Stimulated activated CD4-positive, alpha-beta T cell treated with anti-CD3 and anti-CD28 coated beads, TNF-alpha, amount 100 ng/mL, for 1 hour (primary cell): Measurements from ENCODE around the gene PGM1.

ENCODE experiments used
- DNase-seq, 3 donors: peaks; one replicate each; pipeline ENCODE4 v3.0.0-alpha.2; 2020; ENCODE audit warnings: low read depth in 3 of 3, low spot score in 1 of 3

PGM1 gene

DNA sequence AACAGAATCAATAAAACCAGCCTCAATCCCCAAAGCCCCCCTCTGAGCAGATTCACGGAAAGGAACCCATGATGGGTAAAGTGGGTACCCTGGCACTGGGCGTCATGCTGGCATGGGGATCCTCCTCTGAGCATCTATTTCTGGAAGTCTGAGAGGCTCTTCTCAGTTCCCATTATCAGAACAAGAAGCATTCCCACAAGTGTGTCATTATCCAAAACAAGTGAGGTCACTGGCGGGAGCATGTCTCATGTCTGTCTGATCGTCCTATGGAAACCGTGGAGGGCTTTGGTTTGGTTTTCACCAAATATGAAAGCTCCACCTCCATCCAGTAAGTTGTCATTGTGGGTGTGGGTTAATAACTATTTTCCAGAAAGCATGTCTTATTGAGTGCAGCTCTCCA is 70.7 kb downstream of the PGM1 start:
- no peak for DNase-seq

- no peak for DNase-seq
Measured at GRCh38 chr1:63664742-63665141, 71.5 kb downstream of the PGM1 start.

GRCh38 chr1:63665410-63665809 is 72.2 kb downstream of the PGM1 start:
- no peak for DNase-seq

GRCh38 chr1:63665824-63666223 is 72.6 kb downstream of the PGM1 start:
- no peak for DNase-seq

DNA sequence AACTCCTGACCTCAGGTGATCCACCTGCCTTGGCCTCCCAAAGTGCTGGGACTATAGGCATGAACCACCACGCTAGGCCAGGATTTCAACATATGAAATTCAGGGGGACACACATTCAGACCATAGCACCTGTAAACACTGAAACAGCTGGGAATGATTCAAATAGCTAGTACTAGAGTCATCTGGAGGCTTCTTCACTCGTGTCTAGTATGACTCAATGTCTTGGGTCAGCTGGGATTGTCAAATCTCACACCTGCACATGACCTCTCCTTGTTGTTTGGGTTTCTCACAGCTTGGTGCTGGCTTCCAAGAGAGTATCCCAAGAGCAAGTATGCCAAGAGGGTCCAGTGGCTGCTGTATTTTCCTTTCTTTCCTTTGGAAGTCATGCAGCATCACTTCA is 75.1 kb downstream of the PGM1 start:
- no peak for DNase-seq

DNA sequence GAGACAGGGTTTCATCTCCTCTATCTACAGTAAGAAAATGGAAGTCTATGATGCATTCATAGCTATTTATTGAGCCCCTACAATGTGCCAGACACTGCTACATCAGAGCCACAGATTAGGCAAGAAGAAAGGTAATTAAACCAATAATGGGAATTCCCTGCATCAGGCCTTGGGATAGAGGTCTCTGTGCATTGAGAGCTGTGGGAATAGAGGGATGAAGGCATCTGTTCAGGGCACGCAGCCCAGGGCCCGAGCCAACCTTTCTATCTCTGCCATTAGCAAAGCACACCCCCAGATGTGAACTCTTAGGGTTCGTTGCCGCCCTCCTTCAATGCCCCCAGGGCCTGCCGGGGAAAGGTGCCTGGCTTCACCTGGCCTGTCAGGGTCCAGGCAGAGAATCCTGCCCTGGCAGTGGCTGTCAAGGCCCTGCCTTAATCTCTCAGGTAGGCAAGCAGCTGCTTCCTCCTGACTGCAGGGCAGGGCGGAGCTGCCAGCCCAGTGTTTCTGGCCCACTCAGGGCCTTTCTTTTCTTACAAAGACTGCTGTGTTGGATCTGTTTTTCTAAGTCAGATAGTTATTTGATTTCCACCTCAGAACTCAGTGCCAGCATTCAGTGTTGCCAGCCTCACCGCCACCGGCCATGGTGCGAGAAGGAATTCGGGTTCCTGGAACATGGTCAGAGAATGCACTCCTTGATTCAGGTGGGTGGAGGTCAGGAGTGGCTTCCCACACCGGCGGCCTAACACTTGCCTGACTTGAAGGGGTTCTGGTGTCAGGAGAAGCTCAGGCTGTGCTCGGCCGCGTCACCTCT is 76.1 kb downstream of the PGM1 start:
- DNase-seq = no peak

- DNase-seq = no peak
Measured at GRCh38 chr1:63670164-63670563, 77.0 kb downstream of the PGM1 start.

GRCh38 chr1:63671514-63671913 is 78.3 kb downstream of the PGM1 start:
- DNase-seq = no peak

DNA sequence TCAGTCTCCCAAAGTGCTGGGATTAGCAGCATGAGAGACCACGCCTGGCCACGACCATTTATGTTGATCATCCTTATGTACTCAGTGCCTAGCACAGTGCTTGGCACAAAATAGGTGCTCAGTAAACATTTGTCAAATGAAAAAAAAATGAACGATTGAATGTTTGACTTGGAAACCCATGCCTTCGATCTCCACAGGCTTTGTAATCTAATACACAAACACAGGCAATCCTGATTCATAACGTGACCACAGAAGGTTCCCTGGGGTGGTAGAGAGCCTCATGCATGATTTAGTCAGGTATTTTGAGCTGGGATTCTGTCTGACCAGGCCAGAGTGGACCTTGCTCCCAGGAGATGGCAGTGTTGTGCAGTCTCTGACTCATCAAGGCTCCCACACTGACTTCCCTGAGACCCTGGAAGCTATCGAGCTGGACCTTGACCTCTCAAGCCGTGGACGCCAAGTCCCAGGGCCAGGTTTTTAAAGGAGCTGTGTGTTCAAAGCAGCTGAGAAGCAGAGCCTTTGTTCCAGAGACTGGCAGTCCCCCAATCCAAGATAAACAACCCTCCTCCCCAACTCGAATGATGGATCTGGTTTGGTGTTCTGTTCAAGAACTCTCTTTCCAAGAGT is 81.1 kb downstream of the PGM1 start:
- DNase-seq = no peak

GRCh38 chr1:63674865-63675419 is 81.7 kb downstream of the PGM1 start:
- no peak for DNase-seq

GRCh38 chr1:63675420-63675931 is 82.3 kb downstream of the PGM1 start:
- no peak for DNase-seq

DNA sequence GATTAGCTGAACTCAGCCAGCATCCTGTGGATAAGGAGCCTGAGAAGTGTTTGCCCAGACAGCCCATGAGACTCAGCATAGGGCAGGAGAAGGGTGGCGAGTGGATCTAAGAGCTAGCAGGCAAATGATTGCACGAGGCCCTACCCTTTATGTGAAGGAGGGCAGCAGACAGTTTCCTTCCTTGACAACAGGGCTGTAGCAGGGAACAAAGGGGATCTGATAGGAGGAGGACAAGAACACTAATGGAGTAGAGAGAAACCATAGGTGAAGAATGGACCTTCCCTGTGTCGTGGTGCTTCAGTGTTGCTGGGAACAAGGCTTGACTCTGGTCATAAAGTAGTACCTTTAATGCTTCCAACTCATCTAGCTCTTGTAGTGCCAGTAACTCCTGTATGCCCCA is 84.3 kb downstream of the PGM1 start:
- no peak for DNase-seq

DNA sequence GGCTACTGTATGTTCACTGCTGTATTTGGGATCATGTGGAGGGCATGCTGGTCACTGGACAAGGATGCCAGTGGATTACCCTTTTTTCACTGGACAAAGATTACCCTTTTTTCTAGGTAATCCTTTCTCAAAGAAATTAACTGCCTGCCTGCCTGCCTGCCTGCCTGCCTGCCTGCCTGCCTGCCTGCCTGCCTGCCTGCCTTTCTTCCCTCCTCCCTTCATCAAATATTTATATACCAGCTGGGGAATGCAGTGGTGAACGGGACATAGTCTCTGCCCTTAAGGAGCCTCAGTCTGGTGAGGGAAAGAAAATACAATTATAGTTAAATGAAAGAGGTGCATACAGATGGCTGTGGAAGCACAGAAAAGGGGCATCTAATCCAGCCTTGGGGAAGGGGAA is 85.0 kb downstream of the PGM1 start:
- DNase-seq = no peak

- no peak for DNase-seq
Measured at GRCh38 chr1:63679076-63679475, 85.9 kb downstream of the PGM1 start.

GRCh38 chr1:63679589-63679988 is 86.4 kb downstream of the PGM1 start:
- no peak for DNase-seq

DNA sequence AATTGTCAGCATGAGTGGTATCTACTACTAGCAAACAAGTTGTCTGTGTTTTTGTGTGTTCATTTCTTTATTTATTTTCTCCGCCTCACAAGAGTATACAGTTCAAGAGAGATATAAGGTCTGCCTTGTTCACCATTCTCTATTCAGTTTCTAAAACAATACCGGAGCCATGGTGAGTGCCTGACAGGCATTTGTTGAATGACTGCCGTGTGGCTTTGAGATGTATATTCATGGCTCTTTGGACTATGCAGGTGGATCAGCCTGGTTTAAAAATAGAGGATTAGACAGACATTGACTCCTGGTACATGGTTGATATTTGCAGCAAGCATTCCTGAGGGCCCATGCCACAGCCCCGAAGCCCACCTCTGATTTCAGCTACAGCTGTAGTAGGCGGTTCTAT is 89.7 kb downstream of the PGM1 start:
- DNase-seq = no peak

- DNase-seq = no peak
Measured at GRCh38 chr1:63683759-63684158, 90.5 kb downstream of the PGM1 start.

DNA sequence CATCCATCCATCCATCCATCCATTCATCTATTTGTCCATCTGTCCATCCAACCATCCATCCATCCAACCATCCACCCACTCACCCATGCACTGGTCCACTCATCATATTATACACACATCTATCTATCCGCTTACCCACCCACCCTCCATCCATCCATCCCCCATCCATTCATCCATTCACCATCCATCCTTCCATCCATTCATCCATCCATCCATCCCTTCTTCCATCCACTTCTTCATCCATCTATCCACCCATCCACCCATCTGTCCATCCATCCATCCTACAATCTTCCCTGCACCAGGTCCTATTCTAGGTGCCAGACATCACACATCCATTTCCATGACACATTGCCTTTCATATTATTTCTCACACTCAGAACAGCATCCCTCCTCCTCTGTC is 93.5 kb downstream of the PGM1 start:
- no peak for DNase-seq

- no peak for DNase-seq
Measured at GRCh38 chr1:63688302-63688890, 95.2 kb downstream of the PGM1 start.

- no peak for DNase-seq
Measured at GRCh38 chr1:63690966-63691700, 97.9 kb downstream of the PGM1 start.

- no peak for DNase-seq
Measured at GRCh38 chr1:63691701-63692425, 98.7 kb downstream of the PGM1 start.
